DND-41 (cell line): ENCODE data around the gene MKNK1.

Experiments
- ATAC-seq: fragments of 200-7000 bp; cut with Tn5 transposase; 3 replicates; pipeline ENCODE4 v1.9.1; 2021; ENCODE audit warnings: low read depth; ENCODE audit not compliant: insufficient read depth
- DNase-seq: peaks from one replicate; pipeline ENCODE4 v3.0.0-alpha.2; 2020
- H2AFZ ChIP-seq: 2 replicates; pipeline ENCODE4 v1.6.0; 2012; ENCODE audit warnings: low read depth, low read length
- H3K27ac ChIP-seq: 2 replicates; pipeline ENCODE4 v1.5.1; 2012; ENCODE audit warnings: low read length, inconsistent platforms
- H3K27me3 ChIP-seq: fragments of 200-600 bp; sonication (generic); 2 replicates; pipeline ENCODE4 v1.6.0; 2012; ENCODE audit warnings: low read length, mild to moderate bottlenecking, inconsistent platforms; ENCODE audit not compliant: insufficient read depth, poor library complexity
- H3K36me3 ChIP-seq: 2 replicates; pipeline ENCODE4 v1.5.1; 2012; ENCODE audit warnings: low read length, inconsistent platforms; ENCODE audit not compliant: insufficient read depth
- H3K4me1 ChIP-seq: 2 replicates; pipeline ENCODE4 v1.5.1; 2012; ENCODE audit warnings: mild to moderate bottlenecking, low read length; ENCODE audit not compliant: insufficient read depth
- H3K4me2 ChIP-seq: 2 replicates; pipeline ENCODE4 v1.6.0; 2012; ENCODE audit warnings: mild to moderate bottlenecking, moderate library complexity, low read length, inconsistent platforms; ENCODE audit not compliant: insufficient read depth
- H3K4me3 ChIP-seq, 2 experiments: fragments of 200-600 bp in 1 of 2; shearing (Covaris generic) in 1 of 2; 2 replicates each; pipeline ENCODE4 v1.5.1; 2012 to 2016; ENCODE audit warnings: inconsistent platforms in 2 of 2, low read length in 2 of 2, mild to moderate bottlenecking in 2 of 2, low read depth in 1 of 2, moderate library complexity in 1 of 2
- H3K79me2 ChIP-seq: 2 replicates; pipeline ENCODE4 v1.6.0; 2012; ENCODE audit warnings: low read length, inconsistent platforms; ENCODE audit not compliant: insufficient read depth
- H3K9ac ChIP-seq: 2 replicates; pipeline ENCODE4 v1.6.0; 2012; ENCODE audit warnings: low read depth, mild to moderate bottlenecking, inconsistent platforms, low read length, moderate library complexity
- H3K9me3 ChIP-seq: 2 replicates; pipeline ENCODE4 v1.5.1; 2012; ENCODE audit warnings: low read length, moderate library complexity, mild to moderate bottlenecking, inconsistent platforms; ENCODE audit not compliant: insufficient read depth, severe bottlenecking
- H4K20me1 ChIP-seq: 2 replicates; pipeline ENCODE4 v1.6.0; 2012; ENCODE audit warnings: low read length; ENCODE audit not compliant: insufficient read depth
- EZH2 ChIP-seq: IDR thresholded peaks from 3 replicates; pipeline ENCODE4 v1.6.1; 2012; ENCODE audit warnings: borderline replicate concordance, low read depth, mild to moderate bottlenecking, moderate library complexity, low read length, inconsistent platforms; ENCODE audit not compliant: severe bottlenecking
- TF ChIP-seq, protein P1 (sequence below): IDR thresholded peaks from 2 replicates; pipeline ENCODE4 v1.5.1; 2012; ENCODE audit warnings: borderline replicate concordance, low read length, moderate library complexity, mild to moderate bottlenecking; ENCODE audit not compliant: poor library complexity, severe bottlenecking; ENCODE audit errors: extremely low read depth

Gene MKNK1

DNA sequence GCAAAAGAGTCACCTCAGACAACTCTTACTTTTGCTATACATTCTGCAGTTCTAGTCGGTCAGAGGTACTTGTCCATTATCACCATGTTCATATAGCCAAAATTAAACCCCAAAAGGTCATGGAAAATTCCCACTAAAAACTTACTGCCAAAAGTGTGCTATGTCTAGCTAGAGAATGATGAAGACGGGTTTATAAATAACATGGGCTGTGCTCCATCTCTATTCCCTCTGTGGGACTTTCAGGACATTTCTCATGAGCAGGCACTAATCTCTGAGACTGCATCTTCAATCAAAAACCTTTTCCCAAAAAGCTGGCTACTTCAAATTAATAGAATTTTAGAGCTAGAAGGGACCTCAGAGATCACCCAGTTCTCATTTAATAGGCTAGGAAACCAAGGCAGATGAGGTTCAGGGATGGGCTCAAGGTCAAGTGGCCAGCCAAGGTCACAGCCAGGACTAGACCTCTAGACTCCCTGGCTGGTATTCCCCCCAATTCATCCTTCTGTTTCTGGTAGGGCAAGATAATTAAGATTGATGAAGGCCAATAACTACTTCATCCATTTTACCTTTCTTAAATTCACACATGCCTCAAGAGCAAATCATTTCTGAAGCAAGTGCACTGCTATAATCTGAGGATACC lies 33.5 kb upstream of the MKNK1 start:
- Histone ChIP-seq H3K27ac (no peak overlapping the region), H3K9ac (no peak overlapping the region), H2AFZ (no peak overlapping the region), H3K36me3 (peaks cover 18% of the 10 kb centered on the region; the same call in 1 of the 2 replicates), H3K4me1 (no peaks in the 10 kb centered on the region), H4K20me1 (no peaks in the 10 kb centered on the region), H3K4me2 (no peak overlapping the region), H3K27me3 (no peaks in the 10 kb centered on the region), H3K79me2 (no peaks in the 10 kb centered on the region), H3K9me3 (no peaks in the 10 kb centered on the region), H3K4me3 (no peak overlapping the region)
- DNase-seq (no peak), ATAC-seq (no peak)
- no peak for TF ChIP-seq EZH2
- TF ChIP-seq, protein P1, sequence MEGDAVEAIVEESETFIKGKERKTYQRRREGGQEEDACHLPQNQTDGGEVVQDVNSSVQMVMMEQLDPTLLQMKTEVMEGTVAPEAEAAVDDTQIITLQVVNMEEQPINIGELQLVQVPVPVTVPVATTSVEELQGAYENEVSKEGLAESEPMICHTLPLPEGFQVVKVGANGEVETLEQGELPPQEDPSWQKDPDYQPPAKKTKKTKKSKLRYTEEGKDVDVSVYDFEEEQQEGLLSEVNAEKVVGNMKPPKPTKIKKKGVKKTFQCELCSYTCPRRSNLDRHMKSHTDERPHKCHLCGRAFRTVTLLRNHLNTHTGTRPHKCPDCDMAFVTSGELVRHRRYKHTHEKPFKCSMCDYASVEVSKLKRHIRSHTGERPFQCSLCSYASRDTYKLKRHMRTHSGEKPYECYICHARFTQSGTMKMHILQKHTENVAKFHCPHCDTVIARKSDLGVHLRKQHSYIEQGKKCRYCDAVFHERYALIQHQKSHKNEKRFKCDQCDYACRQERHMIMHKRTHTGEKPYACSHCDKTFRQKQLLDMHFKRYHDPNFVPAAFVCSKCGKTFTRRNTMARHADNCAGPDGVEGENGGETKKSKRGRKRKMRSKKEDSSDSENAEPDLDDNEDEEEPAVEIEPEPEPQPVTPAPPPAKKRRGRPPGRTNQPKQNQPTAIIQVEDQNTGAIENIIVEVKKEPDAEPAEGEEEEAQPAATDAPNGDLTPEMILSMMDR = no peak

DNA sequence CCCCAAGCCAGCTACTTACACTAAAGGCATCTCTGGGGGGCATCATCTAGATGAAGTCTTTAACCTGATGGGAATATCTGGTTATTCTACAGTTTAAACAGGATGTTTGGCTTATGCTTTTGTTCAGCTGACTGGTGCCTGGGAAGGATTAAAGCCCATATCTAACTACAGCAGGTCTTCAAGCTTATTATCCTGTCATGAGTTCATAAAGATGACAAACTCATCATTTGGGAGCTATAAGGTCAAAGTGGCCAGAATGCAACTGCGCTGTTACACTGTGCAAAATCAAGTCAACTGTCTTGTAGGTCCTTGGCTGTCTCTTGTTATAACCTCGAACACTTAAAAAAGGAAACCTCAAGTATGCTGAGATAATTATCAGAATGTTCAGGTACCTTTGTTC lies 31.1 kb upstream of the MKNK1 start:
- TF ChIP-seq, protein P1 = no peak
- TF ChIP-seq EZH2 = no peak
- Histone ChIP-seq H3K79me2 (no peaks in the 10 kb centered on the region), H3K4me1 (no peaks in the 10 kb centered on the region), H3K4me3 (no peak overlapping the region), H3K36me3 (peaks cover 23% of the 10 kb centered on the region; the same call in 1 of the 2 replicates), H3K4me2 (no peak overlapping the region), H3K27ac (no peak overlapping the region), H3K9me3 (no peaks in the 10 kb centered on the region), H4K20me1 (no peaks in the 10 kb centered on the region), H3K9ac (no peak overlapping the region), H3K27me3 (no peaks in the 10 kb centered on the region), H2AFZ (no peak overlapping the region)
- ATAC-seq = no peak
- DNase-seq = no peak

DNA sequence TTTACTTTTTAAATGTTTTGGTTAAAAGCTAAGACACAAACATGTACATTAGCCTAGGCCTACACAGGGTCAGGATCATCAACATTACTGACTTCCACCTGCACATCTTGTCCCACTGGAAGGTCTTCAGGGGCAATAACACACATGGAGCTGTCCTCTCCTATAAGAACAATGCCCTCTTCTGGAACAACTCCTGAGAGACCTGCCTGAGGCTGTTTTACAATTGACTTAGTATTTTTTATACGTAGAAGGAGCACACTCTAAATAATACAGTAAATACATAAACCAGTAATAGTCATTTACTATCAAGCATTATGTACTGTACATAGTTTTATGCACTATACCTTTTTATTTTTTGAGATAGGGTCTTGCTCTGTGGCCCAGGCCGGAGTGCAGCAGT lies 26.7 kb upstream of the MKNK1 start:
- no peak overlapping the region for H3K9ac ChIP-seq
- H2AFZ ChIP-seq = no peak overlapping the region
- H3K4me2 ChIP-seq = no peak overlapping the region
- H3K27ac ChIP-seq = no peak overlapping the region
- no peaks in the 10 kb centered on the region for H3K79me2 ChIP-seq
- no peaks in the 10 kb centered on the region for H3K9me3 ChIP-seq
- H3K36me3 ChIP-seq = peaks cover 18% of the 10 kb centered on the region; the same call in 1 of the 2 replicates
- no peak for ATAC-seq
- no peaks in the 10 kb centered on the region for H4K20me1 ChIP-seq
- no peak for TF ChIP-seq EZH2
- DNase-seq = no peak
- no peaks in the 10 kb centered on the region for H3K27me3 ChIP-seq
- H3K4me1 ChIP-seq = no peaks in the 10 kb centered on the region
- no peak overlapping the region for H3K4me3 ChIP-seq

DNA sequence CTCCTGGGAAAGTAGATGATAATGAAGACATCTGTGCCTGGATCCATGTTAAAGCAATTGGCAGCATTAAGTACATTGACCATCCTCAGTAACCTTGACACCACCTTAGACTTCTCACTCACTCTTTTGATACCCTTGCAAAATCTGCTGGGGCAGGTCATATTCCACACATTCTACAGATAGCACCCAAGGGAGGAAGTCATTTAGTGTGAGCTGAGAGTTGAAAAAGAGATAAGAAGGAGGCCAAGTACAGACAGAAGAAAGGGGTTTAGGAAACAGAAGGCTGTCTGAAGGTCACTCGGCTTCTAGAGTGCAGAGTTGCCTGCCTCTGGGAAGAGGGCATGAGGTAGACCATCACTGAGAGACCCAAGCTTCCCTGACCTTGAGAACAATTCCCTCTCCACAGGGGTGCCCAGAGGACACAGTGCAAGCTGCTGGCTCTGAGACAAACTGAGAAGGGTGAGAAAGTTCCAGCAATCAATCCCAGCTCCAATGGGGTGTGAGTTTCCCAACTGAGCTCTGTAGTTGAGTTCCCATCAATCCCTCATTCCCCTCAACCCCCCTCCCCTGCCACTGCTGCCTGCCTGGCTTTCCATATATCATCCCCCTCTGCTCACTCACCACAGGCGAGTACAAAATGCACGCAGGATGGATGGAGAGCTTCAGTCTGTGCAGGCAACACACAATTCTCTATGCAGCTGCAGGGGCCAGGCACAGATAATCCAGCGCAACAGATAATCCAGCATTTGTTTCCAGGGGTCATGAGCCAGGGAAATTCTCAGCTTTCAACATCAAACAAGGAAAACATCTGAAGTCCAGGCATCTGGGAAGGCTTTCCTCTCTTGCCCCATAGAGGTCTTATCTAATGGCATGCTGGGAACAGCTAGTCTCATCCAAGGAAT lies 19.9 kb upstream of the MKNK1 start:
- Histone ChIP-seq H3K9ac (no peak overlapping the region), H3K27me3 (no peaks in the 10 kb centered on the region), H3K4me3 (no peak overlapping the region), H3K27ac (no peak overlapping the region), H3K79me2 (no peaks in the 10 kb centered on the region), H3K36me3 (no peaks in the 10 kb centered on the region), H3K4me1 (no peaks in the 10 kb centered on the region), H3K9me3 (no peaks in the 10 kb centered on the region), H4K20me1 (no peaks in the 10 kb centered on the region), H2AFZ (no peak overlapping the region), H3K4me2 (no peak overlapping the region)
- TF ChIP-seq, protein P1 = no peak
- no peak for TF ChIP-seq EZH2
- no peak for DNase-seq
- no peak for ATAC-seq
